Ovary (tissue), 9 donors: ENCODE results near the gene CFAP43. TPM values are rescaled to one million over a fixed set of nuclear protein-coding genes. Genes with fewer than 3 reads are reported as not detected.

Experiments used
- DNase-seq, 5 donors: peaks; one replicate each; pipeline ENCODE4 v3.0.0-alpha.2; 2019 to 2020
- H3K27ac ChIP-seq, 2 donors: fragments of 200-600 bp; one replicate each; pipeline versions ENCODE4 v1.5.1 to v1.8.0; 2019 to 2022
- H3K27me3 ChIP-seq: fragments of 200-600 bp; one replicate; pipeline ENCODE4 v1.8.0; 2022
- H3K36me3 ChIP-seq: fragments of 200-600 bp; sonication (generic); one replicate; pipeline ENCODE4 v1.5.1; 2019
- H3K4me1 ChIP-seq: one replicate; pipeline ENCODE4 v1.8.1; 2013; ENCODE audit warnings: mild to moderate bottlenecking, moderate library complexity; ENCODE audit not compliant: insufficient read depth
- H3K4me3 ChIP-seq: fragments of 200-600 bp; sonication (generic); one replicate; pipeline ENCODE4 v1.5.1; 2017
- H3K9me3 ChIP-seq, 2 donors: fragments of 200-600 bp in 1 of 2; sonication (generic) in 1 of 2; one replicate each; pipeline versions ENCODE4 v1.5.1 to v1.8.1; 2013 to 2019; ENCODE audit warnings: mild to moderate bottlenecking in 1 of 2, moderate library complexity in 1 of 2
- EP300 ChIP-seq: sonication (generic); formaldehyde crosslinking; IDR thresholded peaks from one replicate; pipeline ENCODE4 v1.6.1; 2017; ENCODE audit warnings: antibody characterized with exemption
- POLR2A ChIP-seq: fragments of 450-650 bp; IDR thresholded peaks from one replicate; pipeline ENCODE4 v1.6.1; 2017; ENCODE audit warnings: antibody characterized with exemption, mild to moderate bottlenecking, moderate library complexity
- WGBS, 3 donors: extraction: QIAGEN DNeasy Blood & Tissue Kit in 1 of 3; methylation state at CpG; one replicate each; pipeline versions ENCODE4 v1.1.5 to v1.1.7; 2013 to 2017; 5-methylcytosine and 5-hydroxymethylcytosine counted together
- intact Hi-C, 4 donors: fragments of 100-400 bp; cut with DNase I; formaldehyde crosslinking; loops; one replicate each; pipeline versions ENCODE4 v1.11.0 to v1.15.1; 2022 to 2023
- polyA plus RNA-seq, 2 donors: library from polyadenylated mRNA; stranded (reverse); fragments of 200-250 nt in 1 of 2; fragments of 350-450 nt in 1 of 2; fragmentation: Illumina TruSeq in 1 of 2; extraction: RNeasy Lipid Tissue Mini Kit (QIAGEN cat#74804) in 1 of 2; gene quantifications; one replicate each; pipeline ENCODE4 v1.2.3, GENCODE V29; 2013 to 2014
- total RNA-seq, 7 donors: library from RNA; depleted of rRNA in 2 of 7; stranded (reverse); fragments of >200 nt in 2 of 7; fragmentation: NEBNext Ultra II Directional in 3 of 7; extraction: Animal tissue kit (Norgen Biotek cat#: 25700) in 3 of 7; gene quantifications; one replicate each; pipeline versions ENCODE4 v1.1.0 to v1.2.4, GENCODE V29; 2016 to 2023
- TF ChIP-seq, protein P1 (sequence below), 3 donors: fragments of 450-650 bp in 2 of 3; fragments of 200-600 bp in 1 of 3; IDR thresholded peaks; one replicate each; pipeline versions ENCODE4 v1.5.1 to v1.8.0; 2016 to 2022; ENCODE audit warnings: antibody characterized with exemption in 3 of 3, mild to moderate bottlenecking in 1 of 3
- donor health status: DM: no; HTN: no; CAD: no; lungs with moderate emphysema.
- donor health status: DM: no; HTN: no; CAD: no.
- donor health status: Bipolar disorder and iron deficiency.
- donor health status: DM: yes; HTN: yes; CAD: no.
- donor health status: DM: no; HTN: no; CAD: no.
- donor health status: DM: yes; HTN: yes; CAD: no.

The CFAP43 gene
- total and polyA plus RNA-seq, 9 donors, result 1.1 to 58.6 (median 2.6) TPM

- 84 to 91% (median 84%) methylated on average over 2 of the region's 2 CpGs for WGBS, 3 donors
- TF ChIP-seq POLR2A (no peak), EP300 (no peak)
- TF ChIP-seq, protein P1, sequence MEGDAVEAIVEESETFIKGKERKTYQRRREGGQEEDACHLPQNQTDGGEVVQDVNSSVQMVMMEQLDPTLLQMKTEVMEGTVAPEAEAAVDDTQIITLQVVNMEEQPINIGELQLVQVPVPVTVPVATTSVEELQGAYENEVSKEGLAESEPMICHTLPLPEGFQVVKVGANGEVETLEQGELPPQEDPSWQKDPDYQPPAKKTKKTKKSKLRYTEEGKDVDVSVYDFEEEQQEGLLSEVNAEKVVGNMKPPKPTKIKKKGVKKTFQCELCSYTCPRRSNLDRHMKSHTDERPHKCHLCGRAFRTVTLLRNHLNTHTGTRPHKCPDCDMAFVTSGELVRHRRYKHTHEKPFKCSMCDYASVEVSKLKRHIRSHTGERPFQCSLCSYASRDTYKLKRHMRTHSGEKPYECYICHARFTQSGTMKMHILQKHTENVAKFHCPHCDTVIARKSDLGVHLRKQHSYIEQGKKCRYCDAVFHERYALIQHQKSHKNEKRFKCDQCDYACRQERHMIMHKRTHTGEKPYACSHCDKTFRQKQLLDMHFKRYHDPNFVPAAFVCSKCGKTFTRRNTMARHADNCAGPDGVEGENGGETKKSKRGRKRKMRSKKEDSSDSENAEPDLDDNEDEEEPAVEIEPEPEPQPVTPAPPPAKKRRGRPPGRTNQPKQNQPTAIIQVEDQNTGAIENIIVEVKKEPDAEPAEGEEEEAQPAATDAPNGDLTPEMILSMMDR (IDR thresholded peaks at IDR 0.05), result no peak
- Histone ChIP-seq H3K9me3 (no peaks in the 10 kb centered on the region), H3K4me1 (no peaks in the 10 kb centered on the region), H3K36me3 (no peaks in the 10 kb centered on the region), H3K27ac (no peak overlapping the region), H3K4me3 (no peak overlapping the region), H3K27me3 (no peaks in the 10 kb centered on the region)
- DNase-seq, result no peak
- intact Hi-C loops, result no loop called here
Observed at GRCh38 chr10:104199567-104199966, 32.6 kb downstream of the CFAP43 start.

DNA sequence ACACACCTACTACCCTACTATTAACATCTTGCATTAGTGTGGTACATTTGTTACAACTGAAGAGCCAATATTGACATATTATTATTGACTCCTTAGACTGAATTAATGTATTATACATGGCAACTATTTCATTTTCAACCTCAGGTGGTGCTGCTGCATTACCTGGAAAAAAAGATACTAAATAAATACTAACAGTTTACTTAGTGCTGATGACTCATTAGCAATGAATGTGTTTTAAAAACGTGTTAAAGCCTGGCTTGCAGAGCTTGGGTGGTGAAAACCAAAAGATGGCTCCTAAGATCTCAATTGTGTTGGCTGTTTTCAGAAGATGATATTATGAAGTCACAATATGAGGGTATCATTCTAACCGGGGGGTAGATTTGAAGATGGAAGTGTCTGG lies 34.8 kb downstream of the CFAP43 start:
- no peaks in the 10 kb centered on the region for H3K4me1 ChIP-seq

DNA sequence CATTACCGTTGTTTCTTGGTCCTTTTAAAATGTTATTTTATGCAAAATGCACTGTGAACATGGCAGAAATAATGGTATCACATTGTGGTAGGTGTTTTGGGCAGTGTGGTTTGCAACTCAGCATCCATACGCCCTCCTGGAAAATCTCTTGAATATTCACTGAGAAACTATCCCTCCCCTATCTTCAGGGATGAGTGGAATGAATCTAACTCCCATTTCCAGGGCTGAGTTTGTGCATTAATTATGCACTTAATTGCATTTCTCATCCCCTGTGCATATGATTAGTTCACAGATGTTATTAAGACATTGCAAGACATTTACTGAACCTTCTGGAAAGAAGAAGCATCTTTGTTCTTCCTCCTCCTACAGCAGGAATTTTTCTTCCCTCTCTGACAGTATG lies 36.5 kb downstream of the CFAP43 start:
- no peaks in the 10 kb centered on the region for H3K27me3 ChIP-seq
- DNase-seq, result no peak
- H3K9me3 ChIP-seq, result no peaks in the 10 kb centered on the region
- intact Hi-C loops, result no loop called here
- TF ChIP-seq, protein P1 (IDR thresholded peaks at IDR 0.05), result no peak
- TF ChIP-seq EP300 (no peak), POLR2A (no peak)
- H3K4me3 ChIP-seq, result no peak overlapping the region
- no peak overlapping the region for H3K27ac ChIP-seq
- no peaks in the 10 kb centered on the region for H3K4me1 ChIP-seq
- 60 to 79% (median 70%) methylated on average over 2 of the region's 2 CpGs for WGBS, 3 donors
- no peaks in the 10 kb centered on the region for H3K36me3 ChIP-seq

More for the DNA sequence above, 34.8 kb downstream of the CFAP43 start:
- no peak for DNase-seq
- TF ChIP-seq POLR2A (no peak), EP300 (no peak)
- TF ChIP-seq, protein P1 (IDR thresholded peaks at IDR 0.05), result no peak
- WGBS, 3 donors, result 34 to 48% (median 38%) methylated on average over 2 of the region's 2 CpGs
- H3K27ac ChIP-seq, result no peak overlapping the region
- H3K9me3 ChIP-seq, result no peaks in the 10 kb centered on the region
- no peaks in the 10 kb centered on the region for H3K27me3 ChIP-seq
- intact Hi-C loops, result no loop called here
- H3K4me3 ChIP-seq, result no peak overlapping the region
- H3K36me3 ChIP-seq, result no peaks in the 10 kb centered on the region

GRCh38 chr10:104193787-104194186 lies 38.4 kb downstream of the CFAP43 start:
- intact Hi-C loops, result no loop called here
- WGBS, 3 donors, result 64 to 72% (median 69%) methylated on average over 17 of the region's 17 CpGs
- TF ChIP-seq EP300 (no peak), POLR2A (no peak)

GRCh38 chr10:104190695-104191094 lies 41.5 kb downstream of the CFAP43 start:
- Histone ChIP-seq H3K9me3 (no peaks in the 10 kb centered on the region), H3K27me3 (no peaks in the 10 kb centered on the region), H3K27ac (no peak overlapping the region), H3K4me3 (no peak overlapping the region), H3K36me3 (no peaks in the 10 kb centered on the region), H3K4me1 (no peaks in the 10 kb centered on the region)
- TF ChIP-seq, protein P1 (IDR thresholded peaks at IDR 0.05), result no peak
- TF ChIP-seq POLR2A, result no peak
- no peak for TF ChIP-seq EP300
- intact Hi-C loops, result no loop called here
- DNase-seq, result no peak
- WGBS, 3 donors, result 67 to 80% (median 69%) methylated on average over 5 of the region's 5 CpGs

More at GRCh38 chr10:104193787-104194186, 38.4 kb downstream of the CFAP43 start:
- Histone ChIP-seq H3K4me3 (no peak overlapping the region), H3K36me3 (no peaks in the 10 kb centered on the region), H3K4me1 (no peaks in the 10 kb centered on the region), H3K9me3 (no peaks in the 10 kb centered on the region), H3K27ac (no peak overlapping the region), H3K27me3 (no peaks in the 10 kb centered on the region)
- no peak for DNase-seq
